BE2C (cell line): ENCODE measurements around the gene C22orf15.

Experiments
- DNase-seq: peaks from one replicate; pipeline ENCODE4 v3.0.0-alpha.2; 2020
- H3K27me3 ChIP-seq: fragments of 250-450 bp; sonication (Bioruptor Pico); 2 replicates; pipeline ENCODE4 v1.5.1; 2020; ENCODE audit warnings: mild to moderate bottlenecking
- H3K36me3 ChIP-seq: fragments of 250-450 bp; sonication (Bioruptor Pico); 2 replicates; pipeline ENCODE4 v1.5.1; 2020; ENCODE audit warnings: mild to moderate bottlenecking
- H3K4me1 ChIP-seq: fragments of 250-450 bp; sonication (Bioruptor Pico); 2 replicates; pipeline ENCODE4 v1.5.1; 2020
- H3K4me3 ChIP-seq: 2 replicates; pipeline ENCODE4 v1.5.1; 2011; ENCODE audit warnings: low read depth, low read length
- H3K9me3 ChIP-seq: fragments of 250-450 bp; sonication (Bioruptor Pico); 2 replicates; pipeline ENCODE4 v1.5.1; 2020
- CTCF ChIP-seq: IDR thresholded peaks from 2 replicates; pipeline ENCODE4 v1.5.1; 2012; ENCODE audit warnings: mild to moderate bottlenecking, low read depth, low read length

C22orf15 gene

GRCh38 chr22:23759566-23759965 lies 3.2 kb upstream of the C22orf15 start:
- peaks cover 11% of the 10 kb centered on the region; the same call in 1 of the 2 replicates for H3K4me1 ChIP-seq

GRCh38 chr22:23760056-23760455 lies 2.7 kb upstream of the C22orf15 start:
- Histone ChIP-seq H3K36me3 (peaks cover 18% of the 10 kb centered on the region), H3K27me3 (no peaks in the 10 kb centered on the region), H3K9me3 (no peaks in the 10 kb centered on the region), H3K4me1 (peaks cover 12% of the 10 kb centered on the region; the same call in 1 of the 2 replicates), H3K4me3 (no peak overlapping the region)
- DNase-seq = no peak
- TF ChIP-seq CTCF = no peak

More at GRCh38 chr22:23759566-23759965, 3.2 kb upstream of the C22orf15 start:
- DNase-seq = no peak
- no peak for TF ChIP-seq CTCF
- H3K9me3 ChIP-seq = no peaks in the 10 kb centered on the region
- H3K27me3 ChIP-seq = no peaks in the 10 kb centered on the region
- no peak overlapping the region for H3K4me3 ChIP-seq
- H3K36me3 ChIP-seq = peaks cover 13% of the 10 kb centered on the region

- DNase-seq = peak; percentile 47
- no peak for TF ChIP-seq CTCF
- H3K4me1 ChIP-seq = peaks cover 18% of the 10 kb centered on the region; the same call in 1 of the 2 replicates
- no peaks in the 10 kb centered on the region for H3K9me3 ChIP-seq
- peaks cover 32% of the 10 kb centered on the region for H3K36me3 ChIP-seq
- no peak overlapping the region for H3K4me3 ChIP-seq
- H3K27me3 ChIP-seq = no peaks in the 10 kb centered on the region
Measured at GRCh38 chr22:23763579-23763945, 772 bp downstream of the C22orf15 start.

- no peak overlapping the region; the same call in 1 of the 2 replicates for H3K4me3 ChIP-seq
- no peaks in the 10 kb centered on the region for H3K27me3 ChIP-seq
Measured at GRCh38 chr22:23763954-23764353, 1.2 kb downstream of the C22orf15 start.

GRCh38 chr22:23764899-23765881 lies 2.4 kb downstream of the C22orf15 start:
- DNase-seq = no peak
- Histone ChIP-seq H3K36me3 (peaks cover 32% of the 10 kb centered on the region), H3K4me3 (peak overlapping the region; percentile 8; the same call in 1 of the 2 replicates), H3K9me3 (no peaks in the 10 kb centered on the region), H3K27me3 (no peaks in the 10 kb centered on the region), H3K4me1 (peaks cover 18% of the 10 kb centered on the region; the same call in 1 of the 2 replicates)
- TF ChIP-seq CTCF = no peak

More at GRCh38 chr22:23763954-23764353, 1.2 kb downstream of the C22orf15 start:
- TF ChIP-seq CTCF = no peak
- no peak for DNase-seq
- Histone ChIP-seq H3K9me3 (no peaks in the 10 kb centered on the region), H3K36me3 (peaks cover 32% of the 10 kb centered on the region), H3K4me1 (peaks cover 18% of the 10 kb centered on the region; the same call in 1 of the 2 replicates)

GRCh38 chr22:23767303-23767672 lies 4.5 kb downstream of the C22orf15 start:
- no peak for DNase-seq
- no peak for TF ChIP-seq CTCF
- no peaks in the 10 kb centered on the region for H3K9me3 ChIP-seq
- peaks cover 18% of the 10 kb centered on the region for H3K4me1 ChIP-seq
- peaks cover 32% of the 10 kb centered on the region for H3K36me3 ChIP-seq
- H3K27me3 ChIP-seq = no peaks in the 10 kb centered on the region
- H3K4me3 ChIP-seq = peak overlapping the region; percentile 94
